CD14-positive monocyte (primary cell): ENCODE results near the gene BLOC1S6. TPM values are rescaled to one million over a fixed set of nuclear protein-coding genes. Genes with fewer than 3 reads are reported as not detected.

ENCODE experiments used
- DNase-seq, 3 donors: peaks; one replicate each; pipeline ENCODE4 v3.0.0-alpha.2; 2011 to 2022
- H2AFZ ChIP-seq: 2 replicates; pipeline ENCODE4 v1.6.0; 2012; ENCODE audit warnings: mild to moderate bottlenecking, low read depth, low read length, inconsistent platforms; ENCODE audit not compliant: insufficient read depth, poor library complexity, severe bottlenecking
- H3K27ac ChIP-seq, 2 donors: 1 replicate in 1 of 2; 2 replicates in 1 of 2; pipeline ENCODE4 v1.5.1; 2012 to 2013; ENCODE audit warnings: low read length in 2 of 2, control low read depth in 1 of 2, inconsistent platforms in 1 of 2, low read depth in 1 of 2, mild to moderate bottlenecking in 1 of 2
- H3K27me3 ChIP-seq, 2 donors: one replicate each; pipeline versions ENCODE4 v1.6.0 to v1.6.1; 2011 to 2013; ENCODE audit warnings: low read length in 2 of 2; ENCODE audit not compliant: control insufficient read depth in 2 of 2, insufficient read depth in 2 of 2
- H3K36me3 ChIP-seq, 2 donors: replicated peaks in 1 of 2; 1 replicate in 1 of 2; 2 replicates in 1 of 2; pipeline versions ENCODE4 v1.5.1 to v1.6.1; 2012 to 2013; ENCODE audit warnings: low read length in 2 of 2, control low read depth in 1 of 2, inconsistent platforms in 1 of 2, mild to moderate bottlenecking in 1 of 2; ENCODE audit not compliant: insufficient read depth in 2 of 2, control insufficient read depth in 1 of 2
- H3K4me1 ChIP-seq, 2 donors: 1 replicate in 1 of 2; 2 replicates in 1 of 2; pipeline versions ENCODE4 v1.5.1 to v1.6.1; 2012 to 2013; ENCODE audit warnings: low read length in 2 of 2, control low read depth in 1 of 2, inconsistent platforms in 1 of 2, mild to moderate bottlenecking in 1 of 2, moderate library complexity in 1 of 2; ENCODE audit not compliant: insufficient read depth in 2 of 2, control insufficient read depth in 1 of 2
- H3K4me2 ChIP-seq: replicated peaks from 2 replicates; pipeline ENCODE3; 2012; ENCODE audit warnings: low read length, moderate library complexity, mild to moderate bottlenecking; ENCODE audit not compliant: poor library complexity, severe bottlenecking; ENCODE audit errors: extremely low read depth
- H3K4me3 ChIP-seq, 3 experiments: fragments of 200-600 bp in 1 of 3; sonication (generic) in 1 of 3; replicated peaks in 1 of 3; 1 replicate in 2 of 3; 2 replicates in 1 of 3; pipeline ENCODE4 v1.5.1; 2011 to 2013; ENCODE audit warnings: low read length in 3 of 3, mild to moderate bottlenecking in 3 of 3, control low read depth in 2 of 3, low read depth in 2 of 3, inconsistent platforms in 1 of 3, moderate library complexity in 1 of 3
- H3K79me2 ChIP-seq: 2 replicates; pipeline ENCODE4 v1.6.0; 2012; ENCODE audit warnings: mild to moderate bottlenecking, control low read depth, inconsistent platforms, low read length, moderate library complexity; ENCODE audit not compliant: insufficient read depth
- H3K9ac ChIP-seq: 2 replicates; pipeline ENCODE4 v1.6.0; 2017; ENCODE audit warnings: low read length, mild to moderate bottlenecking; ENCODE audit not compliant: insufficient read depth, poor library complexity, severe bottlenecking
- H3K9me3 ChIP-seq, 2 donors: replicated peaks in 1 of 2; 1 replicate in 1 of 2; 2 replicates in 1 of 2; pipeline versions ENCODE4 v1.5.1 to v1.6.1; 2012 to 2013; ENCODE audit warnings: low read length in 2 of 2, control low read depth in 1 of 2; ENCODE audit not compliant: control insufficient read depth in 1 of 2, insufficient read depth in 1 of 2
- H4K20me1 ChIP-seq: 2 replicates; pipeline ENCODE4 v1.6.0; 2012; ENCODE audit warnings: mild to moderate bottlenecking, low read length, control low read depth, moderate library complexity; ENCODE audit not compliant: insufficient read depth
- H3K27ac Mint-ChIP-seq, 7 donors: one replicate each; pipeline ENCODE4 v1.8.0; 2020; ENCODE audit warnings: mild to moderate bottlenecking in 7 of 7, mixed read lengths in 7 of 7, moderate library complexity in 6 of 7, inconsistent platforms in 2 of 7
- H3K27me3 Mint-ChIP-seq, 3 donors: one replicate each; pipeline ENCODE4 v1.8.0; 2021 to 2022; ENCODE audit warnings: low read depth in 3 of 3, mild to moderate bottlenecking in 3 of 3, mixed read lengths in 3 of 3, moderate library complexity in 3 of 3, inconsistent platforms in 1 of 3
- H3K36me3 Mint-ChIP-seq, 2 donors: one replicate each; pipeline ENCODE4 v1.8.0; 2020; ENCODE audit warnings: mixed read lengths in 2 of 2, inconsistent platforms in 1 of 2, mild to moderate bottlenecking in 1 of 2
- H3K4me1 Mint-ChIP-seq: one replicate; pipeline ENCODE4 v1.8.0; 2020; ENCODE audit warnings: mild to moderate bottlenecking, mixed read lengths
- H3K4me3 Mint-ChIP-seq, 2 donors: one replicate each; pipeline ENCODE4 v1.8.0; 2020; ENCODE audit warnings: mild to moderate bottlenecking in 2 of 2, mixed read lengths in 2 of 2, moderate library complexity in 1 of 2
- H3K9me3 Mint-ChIP-seq, 7 donors: one replicate each; pipeline ENCODE4 v1.8.0; 2020 to 2022; ENCODE audit warnings: mixed read lengths in 7 of 7, mild to moderate bottlenecking in 6 of 7, moderate library complexity in 6 of 7, inconsistent platforms in 2 of 7
- WGBS: methylation state at CpG from one replicate; pipeline ENCODE4 v1.1.5; 2013; ENCODE audit warnings: missing lambda C conversion rate; ENCODE audit not compliant: insufficient coverage; 5-methylcytosine and 5-hydroxymethylcytosine counted together
- intact Hi-C, 2 donors: fragments of 100-400 bp; cut with micrococcal nuclease; formaldehyde crosslinking; loops; one replicate each; pipeline versions ENCODE4 v1.15.0 to v1.15.1; 2023
- polyA plus RNA-seq, 3 donors: library from polyadenylated mRNA; depleted of rRNA in 1 of 3; unstranded in 2 of 3; stranded (reverse) in 1 of 3; fragments of 300-500 nt in 2 of 3; fragments of >200 nt in 1 of 3; fragmentation: Illumina TruSeq in 2 of 3; gene quantifications; 1 replicate in 2 of 3; 2 replicates in 1 of 3; pipeline ENCODE4 v1.2.3, GENCODE V29; 2012 to 2021
- TF ChIP-seq, protein P1 (sequence below): fragments of 200-600 bp; IDR thresholded peaks from one replicate; pipeline ENCODE4 v1.8.0; 2022; ENCODE audit warnings: antibody characterized with exemption, mild to moderate bottlenecking

The BLOC1S6 gene
- polyA plus RNA-seq, 3 donors: 16.8 to 54.9 (median 47.9) TPM

GRCh38 chr15:45640616-45641015, 53.4 kb downstream of the BLOC1S6 start:
- peaks cover 17 to 18% of the 10 kb centered on the region in 2 donors for H3K36me3 Mint-ChIP-seq

DNA sequence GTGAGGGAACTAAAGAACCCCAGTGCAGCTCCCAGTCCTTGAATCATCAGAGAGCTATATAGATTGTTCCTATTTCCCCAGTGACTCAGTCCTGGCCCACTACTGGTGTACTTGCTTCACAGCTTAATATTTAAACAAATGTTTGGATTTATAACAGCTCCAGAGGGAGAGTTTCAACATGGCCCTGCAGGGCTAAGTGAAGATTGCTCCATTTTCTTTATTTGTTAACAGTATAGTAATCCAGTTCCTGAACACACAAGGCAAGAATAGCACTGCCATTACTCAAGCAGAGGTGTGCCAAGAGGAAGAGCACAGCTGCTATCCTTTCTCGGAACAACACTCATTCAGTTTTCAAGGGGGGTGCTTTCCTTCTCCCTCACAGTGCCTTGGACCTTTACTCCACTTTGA, 54.2 kb downstream of the BLOC1S6 start:
- Mint-ChIP-seq H3K4me3 (peak overlapping the region in 1 of 2 donors; percentile 86), H3K27ac (peak overlapping the region; percentile 87 to 97 (median 93)), H3K36me3 (peaks cover 17 to 18% of the 10 kb centered on the region in 2 donors), H3K27me3 (no peaks in the 10 kb centered on the region), H3K9me3 (peaks cover 0 to 3% (median 0%) of the 10 kb centered on the region in 7 donors), H3K4me1 (peaks cover 98% of the 10 kb centered on the region)
- H3K4me3 ChIP-seq: peak overlapping the region in 1 of 3 experiments; percentile 52
- peak overlapping the region; percentile 46 to 91 for H3K27ac ChIP-seq
- no peaks in the 10 kb centered on the region for H3K36me3 ChIP-seq
- H3K4me1 ChIP-seq: peaks cover 97 to 98% of the 10 kb centered on the region in 2 donors
- H4K20me1 ChIP-seq: peaks cover 67% of the 10 kb centered on the region
- H3K9ac ChIP-seq: no peak overlapping the region
- peaks cover 97% of the 10 kb centered on the region for H3K79me2 ChIP-seq
- peak; percentile 70 to 92 (median 90) for DNase-seq
- H3K4me2 ChIP-seq: peak overlapping the region; percentile 71
- H3K27me3 ChIP-seq: no peaks in the 10 kb centered on the region
- 0% methylated on average over 1 of the region's 1 CpG for WGBS
- no peak overlapping the region for H2AFZ ChIP-seq
- intact Hi-C loops: loop anchor here (5.0 kb wide), 2 partner anchors 34 to 39 kb away; no protein-coding TSS in a partner anchor
- TF ChIP-seq, protein P1, sequence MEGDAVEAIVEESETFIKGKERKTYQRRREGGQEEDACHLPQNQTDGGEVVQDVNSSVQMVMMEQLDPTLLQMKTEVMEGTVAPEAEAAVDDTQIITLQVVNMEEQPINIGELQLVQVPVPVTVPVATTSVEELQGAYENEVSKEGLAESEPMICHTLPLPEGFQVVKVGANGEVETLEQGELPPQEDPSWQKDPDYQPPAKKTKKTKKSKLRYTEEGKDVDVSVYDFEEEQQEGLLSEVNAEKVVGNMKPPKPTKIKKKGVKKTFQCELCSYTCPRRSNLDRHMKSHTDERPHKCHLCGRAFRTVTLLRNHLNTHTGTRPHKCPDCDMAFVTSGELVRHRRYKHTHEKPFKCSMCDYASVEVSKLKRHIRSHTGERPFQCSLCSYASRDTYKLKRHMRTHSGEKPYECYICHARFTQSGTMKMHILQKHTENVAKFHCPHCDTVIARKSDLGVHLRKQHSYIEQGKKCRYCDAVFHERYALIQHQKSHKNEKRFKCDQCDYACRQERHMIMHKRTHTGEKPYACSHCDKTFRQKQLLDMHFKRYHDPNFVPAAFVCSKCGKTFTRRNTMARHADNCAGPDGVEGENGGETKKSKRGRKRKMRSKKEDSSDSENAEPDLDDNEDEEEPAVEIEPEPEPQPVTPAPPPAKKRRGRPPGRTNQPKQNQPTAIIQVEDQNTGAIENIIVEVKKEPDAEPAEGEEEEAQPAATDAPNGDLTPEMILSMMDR: no peak
- no peaks in the 10 kb centered on the region for H3K9me3 ChIP-seq

More at GRCh38 chr15:45640616-45641015, 53.4 kb downstream of the BLOC1S6 start:
- Histone ChIP-seq H3K4me1 (peaks cover 97 to 98% of the 10 kb centered on the region in 2 donors), H2AFZ (no peak overlapping the region), H3K9ac (no peak overlapping the region), H4K20me1 (peaks cover 59% of the 10 kb centered on the region), H3K27ac (peak overlapping the region in 1 of 2 donors; percentile 91), H3K9me3 (no peaks in the 10 kb centered on the region), H3K4me3 (peak overlapping the region in 1 of 3 experiments; percentile 52), H3K4me2 (peak overlapping the region; percentile 71), H3K27me3 (no peaks in the 10 kb centered on the region), H3K79me2 (peaks cover 97% of the 10 kb centered on the region), H3K36me3 (no peaks in the 10 kb centered on the region)
- H3K4me3 Mint-ChIP-seq: no peak overlapping the region
- intact Hi-C loops: loop anchor here (5.0 kb wide), 2 partner anchors 33 to 38 kb away; no protein-coding TSS in a partner anchor
- WGBS: no CpG with 5 or more reads among the region's 2 CpGs
- H3K9me3 Mint-ChIP-seq: peaks cover 0 to 3% (median 0%) of the 10 kb centered on the region in 7 donors
- peak overlapping the region; percentile 87 to 97 (median 96) for H3K27ac Mint-ChIP-seq
- TF ChIP-seq, protein P1: no peak
- DNase-seq: peak in 2 of 3 donors; percentile 50 to 81
- no peaks in the 10 kb centered on the region for H3K27me3 Mint-ChIP-seq
- H3K4me1 Mint-ChIP-seq: peaks cover 96% of the 10 kb centered on the region
